Spinal cord (tissue), 10 donors: ENCODE measurements around the gene GPX6. TPM values are rescaled to one million over a fixed set of nuclear protein-coding genes. Genes with fewer than 3 reads are reported as not detected.
"Not testable (repeated sequence)": the region's sequence is repeated elsewhere in the genome, so short reads cannot be mapped to it uniquely, and the experiment has no call there.

ENCODE experiments used
- DNase-seq, 6 donors: peaks; one replicate each; pipeline versions ENCODE4 v3.0.0 to v3.0.0-alpha.2; 2013 to 2015; ENCODE audit warnings: low spot score in 6 of 6, low read depth in 4 of 6
- H3K27ac ChIP-seq: one replicate; pipeline ENCODE4 v1.5.1; 2013; ENCODE audit warnings: low read depth, low read length, control low read depth
- H3K27me3 ChIP-seq: one replicate; pipeline ENCODE4 v1.6.1; 2013; ENCODE audit warnings: low read length; ENCODE audit not compliant: control insufficient read depth, insufficient read depth
- H3K36me3 ChIP-seq: one replicate; pipeline ENCODE4 v1.6.1; 2013; ENCODE audit warnings: low read length; ENCODE audit not compliant: control insufficient read depth, insufficient read depth
- H3K4me1 ChIP-seq: one replicate; pipeline ENCODE4 v1.6.1; 2013; ENCODE audit warnings: low read length; ENCODE audit not compliant: control insufficient read depth, insufficient read depth
- H3K4me3 ChIP-seq: one replicate; pipeline ENCODE4 v1.5.1; 2013; ENCODE audit warnings: low read depth, low read length, control low read depth
- H3K9me3 ChIP-seq: one replicate; pipeline ENCODE4 v1.6.1; 2013; ENCODE audit warnings: low read length; ENCODE audit not compliant: control insufficient read depth, insufficient read depth
- WGBS: methylation state at CpG from one replicate; pipeline ENCODE4 v1.1.5; 2013; ENCODE audit warnings: missing lambda C conversion rate; ENCODE audit not compliant: insufficient coverage; 5-methylcytosine and 5-hydroxymethylcytosine counted together
- polyA plus RNA-seq, 2 donors: library from polyadenylated mRNA; unstranded; fragments of 120-200 nt; gene quantifications; one replicate each; pipeline ENCODE4 v1.2.1, GENCODE V29; 2013; ENCODE audit not compliant: insufficient read length in 2 of 2
- total RNA-seq, 2 donors: library from RNA; depleted of rRNA in 1 of 2; stranded (reverse); fragments of 120-200 nt in 1 of 2; fragments of >200 nt in 1 of 2; gene quantifications; one replicate each; pipeline versions ENCODE4 v1.2.3 to v1.2.4, GENCODE V29; 2013 to 2014
- donor health status: healthy.

Gene GPX6
- total and polyA plus RNA-seq, 4 donors: not detected

- Histone ChIP-seq H3K4me3 (no peak within 1 kb of the TSS), H3K9me3 (no peaks in the 10 kb centered on the region), H3K27ac (no peak within 1 kb of the TSS), H3K4me1 (no peaks in the 10 kb centered on the region), H3K36me3 (no peaks in the 10 kb centered on the region), H3K27me3 (peaks cover 2% of the 10 kb centered on the region)
- 80% methylated on average over 5 of the region's 10 CpGs for WGBS
- no peak for DNase-seq
Observed at GRCh38 chr6:28525496-28526039, 10.0 kb upstream of the GPX6 start, which contains the start of gene GPX5. Gene GPX5 (plus strand): TSS chr6:28525881. CDS start chr6:28526014, 133 bp downstream.

DNA sequence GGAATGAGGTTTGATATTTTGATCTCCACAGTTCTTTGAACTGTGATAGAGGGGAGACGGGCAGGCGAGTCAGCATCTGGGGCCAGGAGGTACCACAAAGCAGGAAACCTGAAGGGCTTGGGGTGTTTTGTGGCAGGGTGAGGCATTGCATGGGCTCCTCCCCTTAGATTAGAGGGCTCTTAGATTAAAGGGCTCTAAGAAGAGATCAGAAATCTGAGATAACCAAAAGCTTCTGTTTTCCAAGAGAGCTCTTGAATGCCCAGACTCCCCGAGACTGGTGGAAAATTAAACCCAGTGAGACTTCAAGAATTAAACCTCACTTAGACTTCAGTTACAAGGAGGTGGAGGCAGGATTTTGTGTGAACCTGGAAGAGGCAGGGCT, 7.6 kb upstream of the GPX6 start:
- no peak for DNase-seq
- Histone ChIP-seq H3K9me3 (no peaks in the 10 kb centered on the region), H3K4me1 (no peaks in the 10 kb centered on the region), H3K36me3 (no peaks in the 10 kb centered on the region), H3K4me3 (no peak overlapping the region), H3K27me3 (peaks cover 2% of the 10 kb centered on the region), H3K27ac (no peak overlapping the region)
- 35% methylated on average over 2 of the region's 3 CpGs for WGBS

GRCh38 chr6:28522594-28523240, 7.1 kb upstream of the GPX6 start:
- Histone ChIP-seq H3K4me3 (no peak overlapping the region), H3K4me1 (no peaks in the 10 kb centered on the region), H3K27me3 (peaks cover 2% of the 10 kb centered on the region), H3K9me3 (no peaks in the 10 kb centered on the region), H3K36me3 (no peaks in the 10 kb centered on the region), H3K27ac (no peak overlapping the region)
- no peak for DNase-seq

- no peaks in the 10 kb centered on the region for H3K36me3 ChIP-seq
- no peak overlapping the region for H3K4me3 ChIP-seq
- H3K27ac ChIP-seq: no peak overlapping the region
- 100% methylated on average over 1 of the region's 2 CpGs for WGBS
- no peaks in the 10 kb centered on the region for H3K9me3 ChIP-seq
- DNase-seq: no peak
- H3K27me3 ChIP-seq: peaks cover 4% of the 10 kb centered on the region
- H3K4me1 ChIP-seq: no peaks in the 10 kb centered on the region
Observed at GRCh38 chr6:28517964-28518363, 2.4 kb upstream of the GPX6 start.

GRCh38 chr6:28512387-28512786, 3.2 kb downstream of the GPX6 start:
- 86% methylated on average over 7 of the region's 8 CpGs for WGBS
- not testable (repeated sequence) for DNase-seq, H3K4me1 ChIP-seq, H3K36me3 ChIP-seq, H3K27me3 ChIP-seq, H3K4me3 ChIP-seq, H3K27ac ChIP-seq, H3K9me3 ChIP-seq

DNA sequence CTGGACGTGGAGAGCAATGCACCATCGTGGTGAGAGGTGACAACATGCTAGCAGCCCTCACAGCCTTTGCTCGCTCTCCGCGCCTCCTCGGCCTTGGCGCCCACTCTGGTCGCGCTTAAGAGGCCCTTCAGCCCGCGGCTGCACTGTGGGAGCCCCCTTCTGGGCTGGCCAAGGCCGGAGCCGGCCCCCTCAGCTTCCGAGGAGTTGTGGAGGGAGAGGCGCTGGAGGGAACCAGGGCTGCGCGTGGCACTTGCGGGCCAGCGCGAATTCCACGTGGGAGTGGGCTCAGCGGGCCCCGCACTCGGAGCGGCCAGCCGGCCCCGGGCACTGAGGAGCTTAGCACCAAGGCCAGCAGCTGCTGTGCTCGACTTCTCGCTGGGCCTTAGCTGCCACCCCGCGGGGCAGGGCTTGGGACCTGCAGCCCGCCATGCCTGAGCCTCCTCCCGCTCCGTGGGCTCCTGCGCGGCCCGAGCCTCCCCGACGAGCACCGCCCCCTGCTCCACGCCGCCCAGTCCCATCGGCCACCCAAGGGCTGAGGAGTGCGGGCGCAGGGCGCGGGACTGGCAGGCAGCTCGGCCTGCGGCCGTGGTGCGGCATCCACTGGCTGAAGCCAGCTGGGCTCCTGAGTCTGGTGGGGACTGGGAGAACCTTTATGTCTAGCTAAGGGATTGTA, 3.8 kb downstream of the GPX6 start:
- Histone ChIP-seq H3K27ac (no peak overlapping the region), H3K9me3 (no peaks in the 10 kb centered on the region), H3K27me3 (peaks cover 4% of the 10 kb centered on the region), H3K4me1 (no peaks in the 10 kb centered on the region), H3K4me3 (no peak overlapping the region), H3K36me3 (no peaks in the 10 kb centered on the region)
- no peak for DNase-seq
- 94% methylated on average over 47 of the region's 51 CpGs for WGBS

- no peak for DNase-seq
- Histone ChIP-seq H3K4me1 (no peaks in the 10 kb centered on the region), H3K27me3 (no peaks in the 10 kb centered on the region), H3K36me3 (no peaks in the 10 kb centered on the region), H3K27ac (no peak overlapping the region), H3K4me3 (no peak overlapping the region), H3K9me3 (no peaks in the 10 kb centered on the region)
- WGBS: 45% methylated on average over 1 of the region's 4 CpGs
Observed at GRCh38 chr6:28506807-28507475, 8.7 kb downstream of the GPX6 start.

- H3K27me3 ChIP-seq: no peaks in the 10 kb centered on the region
- no peaks in the 10 kb centered on the region for H3K9me3 ChIP-seq
- WGBS: no CpG with 5 or more reads among the region's 1 CpG
- H3K36me3 ChIP-seq: no peaks in the 10 kb centered on the region
- no peaks in the 10 kb centered on the region for H3K4me1 ChIP-seq
- no peak for DNase-seq
- no peak overlapping the region for H3K27ac ChIP-seq
- no peak overlapping the region for H3K4me3 ChIP-seq
Observed at GRCh38 chr6:28505733-28506132, 9.9 kb downstream of the GPX6 start.

DNA sequence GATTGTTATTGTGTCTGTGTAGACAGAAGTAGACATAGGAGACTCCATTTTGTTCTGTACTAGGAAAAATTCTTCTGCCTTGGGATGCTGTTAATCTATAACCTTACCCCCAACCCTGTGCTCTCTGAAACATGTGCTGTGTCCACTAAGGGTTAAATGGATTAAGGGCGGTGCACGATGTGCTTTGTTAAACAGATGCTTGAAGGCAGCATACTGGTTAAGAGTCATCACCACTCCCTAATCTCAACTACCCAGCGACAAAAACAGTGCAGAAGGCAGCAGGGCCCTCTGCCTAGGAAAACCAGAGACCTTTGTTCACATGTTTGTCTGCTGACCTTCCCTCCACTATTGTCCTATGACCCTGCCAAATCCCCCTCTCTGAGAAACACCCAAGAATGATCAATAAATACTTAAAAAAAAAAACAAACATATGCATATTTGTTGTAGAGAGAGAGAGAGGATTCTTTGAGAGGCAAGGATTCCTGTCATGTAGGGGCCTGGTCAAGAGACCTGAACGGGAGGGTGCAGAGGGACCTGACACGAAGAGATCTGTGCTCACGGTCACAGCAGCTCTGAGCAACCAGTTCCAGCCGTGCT, 12.8 kb downstream of the GPX6 start:
- not testable (repeated sequence) for H3K27ac ChIP-seq, H3K27me3 ChIP-seq, H3K36me3 ChIP-seq, DNase-seq, H3K9me3 ChIP-seq, H3K4me3 ChIP-seq, H3K4me1 ChIP-seq
- 91% methylated on average over 4 of the region's 7 CpGs for WGBS
